WTC11 (cell line): Measurements from ENCODE around the gene GRK3.
"Not testable (repeated sequence)": the region's sequence is repeated elsewhere in the genome, so short reads cannot be mapped to it uniquely, and the experiment has no call there.

ENCODE experiments used
- CREB1 ChIP-seq: sonication (generic); formaldehyde crosslinking; IDR thresholded peaks from 2 replicates; pipeline ENCODE4 v1.8.0; 2023; ENCODE audit warnings: mild to moderate bottlenecking, missing genetic modification reagents
- ETV6 ChIP-seq: sonication (generic); formaldehyde crosslinking; IDR thresholded peaks from 2 replicates; pipeline ENCODE4 v1.8.1; 2022; ENCODE audit warnings: mild to moderate bottlenecking, missing genetic modification reagents
- FOXP1 ChIP-seq: sonication (generic); formaldehyde crosslinking; IDR thresholded peaks from 2 replicates; pipeline ENCODE4 v1.8.0; 2022; ENCODE audit warnings: missing genetic modification reagents, mild to moderate bottlenecking, moderate library complexity, borderline replicate concordance
- IRF2 ChIP-seq: sonication (generic); formaldehyde crosslinking; IDR thresholded peaks from 2 replicates; pipeline ENCODE4 v1.8.0; 2022; ENCODE audit warnings: low read depth, missing genetic modification reagents, borderline replicate concordance
- NFE2L1 ChIP-seq: sonication (generic); formaldehyde crosslinking; IDR thresholded peaks from 2 replicates; pipeline ENCODE4 v1.8.1; 2023; ENCODE audit warnings: missing genetic modification reagents
- SMAD4 ChIP-seq: sonication (generic); formaldehyde crosslinking; IDR thresholded peaks from 2 replicates; pipeline ENCODE4 v1.8.0; 2022; ENCODE audit warnings: mild to moderate bottlenecking, missing genetic modification reagents
- ZNF263 ChIP-seq: sonication (generic); formaldehyde crosslinking; IDR thresholded peaks from 2 replicates; pipeline ENCODE4 v1.8.1; 2022; ENCODE audit warnings: low read depth, mild to moderate bottlenecking, moderate library complexity, missing genetic modification reagents
- ZNF423 ChIP-seq: fragments of 250-450 bp; sonication (Bioruptor Pico); IDR thresholded peaks from 2 replicates; pipeline ENCODE4 v2.1.2; 2022; ENCODE audit warnings: mild to moderate bottlenecking, moderate library complexity
- TF ChIP-seq, protein P1 (sequence below): fragments of 200-600 bp; IDR thresholded peaks from 2 replicates; pipeline ENCODE4 v1.8.0; 2022; ENCODE audit warnings: antibody characterized with exemption
- TF ChIP-seq, protein P2 (sequence below): sonication (generic); formaldehyde crosslinking; IDR thresholded peaks from 2 replicates; pipeline ENCODE4 v1.8.0; 2022; ENCODE audit warnings: missing genetic modification reagents
- TF ChIP-seq, protein P3 (sequence below): sonication (generic); formaldehyde crosslinking; IDR thresholded peaks from 2 replicates; pipeline ENCODE4 v1.8.1; 2022; ENCODE audit warnings: mild to moderate bottlenecking, moderate library complexity, missing genetic modification reagents
- TF ChIP-seq, protein P4 (sequence below): sonication (generic); formaldehyde crosslinking; IDR thresholded peaks from 2 replicates; pipeline ENCODE4 v1.8.0; 2022; ENCODE audit warnings: mild to moderate bottlenecking, missing genetic modification reagents
- TF ChIP-seq, protein P5 (sequence below): sonication (generic); formaldehyde crosslinking; IDR thresholded peaks from 2 replicates; pipeline ENCODE4 v1.8.0; 2023; ENCODE audit warnings: missing genetic modification reagents

DNA sequence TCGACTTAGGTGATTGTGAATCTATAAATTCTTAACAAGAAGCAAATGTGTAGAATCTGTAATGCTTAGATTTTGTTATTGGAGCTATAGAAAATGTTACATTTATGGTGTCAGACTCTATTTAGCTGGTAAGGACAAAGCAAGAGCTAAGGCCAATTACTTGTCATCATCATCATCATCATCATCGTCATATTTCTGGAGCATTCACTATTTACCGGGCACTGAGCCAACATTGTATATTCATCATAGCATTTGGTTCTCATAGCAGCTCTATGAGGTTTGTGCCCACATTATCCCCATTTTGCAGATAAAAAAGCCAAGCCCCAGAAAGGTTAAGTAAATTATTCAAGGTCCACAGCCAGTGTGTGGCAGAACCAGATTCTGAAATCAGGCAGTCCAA lies 36.4 kb upstream of the GRK3 start:
- TF ChIP-seq NFE2L1, ZNF423, IRF2, ETV6, SMAD4, CREB1, FOXP1, ZNF263 (CRISPR knock-in tag): not testable (repeated sequence)
- TF ChIP-seq, protein P1, sequence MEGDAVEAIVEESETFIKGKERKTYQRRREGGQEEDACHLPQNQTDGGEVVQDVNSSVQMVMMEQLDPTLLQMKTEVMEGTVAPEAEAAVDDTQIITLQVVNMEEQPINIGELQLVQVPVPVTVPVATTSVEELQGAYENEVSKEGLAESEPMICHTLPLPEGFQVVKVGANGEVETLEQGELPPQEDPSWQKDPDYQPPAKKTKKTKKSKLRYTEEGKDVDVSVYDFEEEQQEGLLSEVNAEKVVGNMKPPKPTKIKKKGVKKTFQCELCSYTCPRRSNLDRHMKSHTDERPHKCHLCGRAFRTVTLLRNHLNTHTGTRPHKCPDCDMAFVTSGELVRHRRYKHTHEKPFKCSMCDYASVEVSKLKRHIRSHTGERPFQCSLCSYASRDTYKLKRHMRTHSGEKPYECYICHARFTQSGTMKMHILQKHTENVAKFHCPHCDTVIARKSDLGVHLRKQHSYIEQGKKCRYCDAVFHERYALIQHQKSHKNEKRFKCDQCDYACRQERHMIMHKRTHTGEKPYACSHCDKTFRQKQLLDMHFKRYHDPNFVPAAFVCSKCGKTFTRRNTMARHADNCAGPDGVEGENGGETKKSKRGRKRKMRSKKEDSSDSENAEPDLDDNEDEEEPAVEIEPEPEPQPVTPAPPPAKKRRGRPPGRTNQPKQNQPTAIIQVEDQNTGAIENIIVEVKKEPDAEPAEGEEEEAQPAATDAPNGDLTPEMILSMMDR, result not testable (repeated sequence)
- TF ChIP-seq, protein P2, sequence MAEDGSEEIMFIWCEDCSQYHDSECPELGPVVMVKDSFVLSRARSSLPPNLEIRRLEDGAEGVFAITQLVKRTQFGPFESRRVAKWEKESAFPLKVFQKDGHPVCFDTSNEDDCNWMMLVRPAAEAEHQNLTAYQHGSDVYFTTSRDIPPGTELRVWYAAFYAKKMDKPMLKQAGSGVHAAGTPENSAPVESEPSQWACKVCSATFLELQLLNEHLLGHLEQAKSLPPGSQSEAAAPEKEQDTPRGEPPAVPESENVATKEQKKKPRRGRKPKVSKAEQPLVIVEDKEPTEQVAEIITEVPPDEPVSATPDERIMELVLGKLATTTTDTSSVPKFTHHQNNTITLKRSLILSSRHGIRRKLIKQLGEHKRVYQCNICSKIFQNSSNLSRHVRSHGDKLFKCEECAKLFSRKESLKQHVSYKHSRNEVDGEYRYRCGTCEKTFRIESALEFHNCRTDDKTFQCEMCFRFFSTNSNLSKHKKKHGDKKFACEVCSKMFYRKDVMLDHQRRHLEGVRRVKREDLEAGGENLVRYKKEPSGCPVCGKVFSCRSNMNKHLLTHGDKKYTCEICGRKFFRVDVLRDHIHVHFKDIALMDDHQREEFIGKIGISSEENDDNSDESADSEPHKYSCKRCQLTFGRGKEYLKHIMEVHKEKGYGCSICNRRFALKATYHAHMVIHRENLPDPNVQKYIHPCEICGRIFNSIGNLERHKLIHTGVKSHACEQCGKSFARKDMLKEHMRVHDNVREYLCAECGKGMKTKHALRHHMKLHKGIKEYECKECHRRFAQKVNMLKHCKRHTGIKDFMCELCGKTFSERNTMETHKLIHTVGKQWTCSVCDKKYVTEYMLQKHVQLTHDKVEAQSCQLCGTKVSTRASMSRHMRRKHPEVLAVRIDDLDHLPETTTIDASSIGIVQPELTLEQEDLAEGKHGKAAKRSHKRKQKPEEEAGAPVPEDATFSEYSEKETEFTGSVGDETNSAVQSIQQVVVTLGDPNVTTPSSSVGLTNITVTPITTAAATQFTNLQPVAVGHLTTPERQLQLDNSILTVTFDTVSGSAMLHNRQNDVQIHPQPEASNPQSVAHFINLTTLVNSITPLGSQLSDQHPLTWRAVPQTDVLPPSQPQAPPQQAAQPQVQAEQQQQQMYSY, result not testable (repeated sequence)
- TF ChIP-seq, protein P3, sequence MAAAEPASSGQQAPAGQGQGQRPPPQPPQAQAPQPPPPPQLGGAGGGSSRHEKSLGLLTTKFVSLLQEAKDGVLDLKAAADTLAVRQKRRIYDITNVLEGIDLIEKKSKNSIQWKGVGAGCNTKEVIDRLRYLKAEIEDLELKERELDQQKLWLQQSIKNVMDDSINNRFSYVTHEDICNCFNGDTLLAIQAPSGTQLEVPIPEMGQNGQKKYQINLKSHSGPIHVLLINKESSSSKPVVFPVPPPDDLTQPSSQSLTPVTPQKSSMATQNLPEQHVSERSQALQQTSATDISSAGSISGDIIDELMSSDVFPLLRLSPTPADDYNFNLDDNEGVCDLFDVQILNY, result not testable (repeated sequence)
- TF ChIP-seq, protein P4, sequence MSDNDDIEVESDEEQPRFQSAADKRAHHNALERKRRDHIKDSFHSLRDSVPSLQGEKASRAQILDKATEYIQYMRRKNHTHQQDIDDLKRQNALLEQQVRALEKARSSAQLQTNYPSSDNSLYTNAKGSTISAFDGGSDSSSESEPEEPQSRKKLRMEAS (CRISPR knock-in tag), result not testable (repeated sequence)
- TF ChIP-seq, protein P5, sequence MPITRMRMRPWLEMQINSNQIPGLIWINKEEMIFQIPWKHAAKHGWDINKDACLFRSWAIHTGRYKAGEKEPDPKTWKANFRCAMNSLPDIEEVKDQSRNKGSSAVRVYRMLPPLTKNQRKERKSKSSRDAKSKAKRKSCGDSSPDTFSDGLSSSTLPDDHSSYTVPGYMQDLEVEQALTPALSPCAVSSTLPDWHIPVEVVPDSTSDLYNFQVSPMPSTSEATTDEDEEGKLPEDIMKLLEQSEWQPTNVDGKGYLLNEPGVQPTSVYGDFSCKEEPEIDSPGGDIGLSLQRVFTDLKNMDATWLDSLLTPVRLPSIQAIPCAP (CRISPR knock-in tag), result not testable (repeated sequence)
